GM23338 (cell line): Measurements from ENCODE around the gene NKAIN2. TPM values are rescaled to one million over a fixed set of nuclear protein-coding genes. Genes with fewer than 3 reads are reported as not detected.

ENCODE experiments used
- ATAC-seq: fragments of 200-7000 bp; cut with Tn5 transposase; 3 replicates; pipeline ENCODE4 v1.9.1; 2020
- DNase-seq: peaks from one replicate; pipeline ENCODE4 v3.0.0-alpha.2; 2015; ENCODE audit warnings: low spot score
- H2AFZ ChIP-seq: fragments of 200-600 bp; sonication (generic); 2 replicates; pipeline ENCODE4 v1.8.0; 2016; ENCODE audit warnings: antibody characterized with exemption, mild to moderate bottlenecking, moderate library complexity
- H3F3A ChIP-seq: fragments of 200-600 bp; sonication (generic); replicated peaks from 2 replicates; pipeline ENCODE4 v1.8.0; 2017; ENCODE audit warnings: antibody characterized with exemption, mixed run types, low read depth
- H3K27ac ChIP-seq: fragments of 200-600 bp; sonication (generic); 2 replicates; pipeline ENCODE4 v1.6.1; 2016; ENCODE audit warnings: low read depth
- H3K27me3 ChIP-seq: fragments of 200-600 bp; sonication (generic); 2 replicates; pipeline ENCODE4 v1.8.0; 2016; ENCODE audit warnings: mild to moderate bottlenecking, mixed run types, moderate library complexity; ENCODE audit not compliant: insufficient read depth
- H3K36me3 ChIP-seq: fragments of 200-600 bp; sonication (generic); 2 replicates; pipeline ENCODE4 v1.8.0; 2016; ENCODE audit warnings: mild to moderate bottlenecking; ENCODE audit not compliant: insufficient read depth
- H3K4me1 ChIP-seq: fragments of 200-600 bp; sonication (generic); 2 replicates; pipeline ENCODE4 v1.8.0; 2016; ENCODE audit warnings: mild to moderate bottlenecking, moderate library complexity; ENCODE audit not compliant: insufficient read depth
- H3K4me2 ChIP-seq: fragments of 200-600 bp; sonication (generic); 2 replicates; pipeline ENCODE4 v1.7.1; 2017; ENCODE audit warnings: mixed run types
- H3K4me3 ChIP-seq: fragments of 200-600 bp; sonication (generic); 2 replicates; pipeline ENCODE4 v1.6.1; 2016; ENCODE audit warnings: mixed run types
- H3K79me2 ChIP-seq: fragments of 200-600 bp; sonication (generic); replicated peaks from 2 replicates; pipeline ENCODE4 v1.8.0; 2017; ENCODE audit warnings: mild to moderate bottlenecking; ENCODE audit not compliant: insufficient read depth
- H3K9me2 ChIP-seq: fragments of 200-600 bp; sonication (generic); 2 replicates; pipeline ENCODE4 v1.8.0; 2017; ENCODE audit not compliant: insufficient read depth
- H4K20me1 ChIP-seq: fragments of 200-600 bp; sonication (generic); replicated peaks from 2 replicates; pipeline ENCODE4 v1.8.0; 2017; ENCODE audit warnings: mild to moderate bottlenecking; ENCODE audit not compliant: insufficient read depth
- H3K27ac Mint-ChIP-seq: 2 replicates; pipeline ENCODE4 v1.8.0; 2020; ENCODE audit warnings: inconsistent platforms, mild to moderate bottlenecking, moderate library complexity, mixed read lengths
- H3K27me3 Mint-ChIP-seq: 3 replicates; pipeline ENCODE4 v1.8.0; 2022; ENCODE audit warnings: low read depth, mild to moderate bottlenecking, moderate library complexity, mixed read lengths, inconsistent platforms; ENCODE audit not compliant: insufficient read depth, poor library complexity
- H3K36me3 Mint-ChIP-seq: 3 replicates; pipeline ENCODE4 v1.8.0; 2021; ENCODE audit warnings: low read depth, mild to moderate bottlenecking, inconsistent platforms, moderate library complexity, mixed read lengths
- H3K4me1 Mint-ChIP-seq: 3 replicates; pipeline ENCODE4 v1.8.0; 2020; ENCODE audit warnings: mild to moderate bottlenecking, inconsistent platforms, mixed read lengths
- H3K4me3 Mint-ChIP-seq: 3 replicates; pipeline ENCODE4 v1.8.0; 2021; ENCODE audit warnings: moderate library complexity, mild to moderate bottlenecking, inconsistent platforms, mixed read lengths
- H3K9me3 Mint-ChIP-seq: 3 replicates; pipeline ENCODE4 v1.8.0; 2020; ENCODE audit warnings: moderate library complexity, mild to moderate bottlenecking, inconsistent platforms, mixed read lengths
- CREB1 ChIP-seq: fragments of 250-450 bp; sonication (Bioruptor Pico); IDR thresholded peaks from 2 replicates; pipeline ENCODE4 v1.5.0; 2020; ENCODE audit warnings: low read depth, mild to moderate bottlenecking, moderate library complexity
- CTCF ChIP-seq, 2 experiments: fragments of 200-600 bp in 1 of 2; sonication (generic) in 1 of 2; conservative IDR thresholded peaks; 2 replicates each; pipeline versions ENCODE4 v1.5.1 to v1.6.1; 2016 to 2017; ENCODE audit warnings: antibody characterized with exemption in 2 of 2, low read depth in 2 of 2, mild to moderate bottlenecking in 2 of 2, moderate library complexity in 1 of 2
- ETS1 ChIP-seq: IDR thresholded peaks from 2 replicates; pipeline ENCODE4 v1.6.1; 2016; ENCODE audit warnings: antibody characterized with exemption
- EZH2 ChIP-seq: fragments of 200-600 bp; sonication (generic); IDR thresholded peaks from one replicate; pipeline ENCODE4 v1.8.0; 2017; ENCODE audit warnings: antibody characterized with exemption, mild to moderate bottlenecking, low read depth; ENCODE audit not compliant: unreplicated experiment
- EZH2phosphoT487 ChIP-seq: fragments of 200-600 bp; sonication (generic); IDR thresholded peaks from one replicate; pipeline ENCODE4 v1.8.1; 2018; ENCODE audit warnings: antibody characterized with exemption; ENCODE audit not compliant: unreplicated experiment
- JUNB ChIP-seq: IDR thresholded peaks from one replicate; pipeline ENCODE4 v1.6.1; 2016; ENCODE audit warnings: antibody characterized with exemption; ENCODE audit not compliant: unreplicated experiment
- NANOG ChIP-seq: IDR thresholded peaks from 2 replicates; pipeline ENCODE4 v1.6.1; 2016; ENCODE audit warnings: antibody characterized with exemption, borderline replicate concordance
- POLR2AphosphoS5 ChIP-seq: IDR thresholded peaks from 2 replicates; pipeline ENCODE4 v1.6.1; 2016; ENCODE audit warnings: antibody characterized with exemption, low read depth
- REST ChIP-seq: IDR thresholded peaks from one replicate; pipeline ENCODE4 v1.6.1; 2018; ENCODE audit warnings: antibody characterized with exemption; ENCODE audit not compliant: unreplicated experiment
- STAT1 ChIP-seq: IDR thresholded peaks from one replicate; pipeline ENCODE4 v1.6.1; 2016; ENCODE audit warnings: antibody characterized with exemption; ENCODE audit not compliant: unreplicated experiment
- ZNF114 ChIP-seq: fragments of 250-450 bp; sonication (Bioruptor Pico); IDR thresholded peaks from 2 replicates; pipeline ENCODE4 v1.5.0; 2020; ENCODE audit warnings: mild to moderate bottlenecking, moderate library complexity
- ZNF331 ChIP-seq: fragments of 250-450 bp; sonication (Bioruptor Pico); IDR thresholded peaks from 2 replicates; pipeline ENCODE4 v1.5.0; 2020; ENCODE audit warnings: low read depth, mild to moderate bottlenecking, moderate library complexity
- ZNF462 ChIP-seq: fragments of 250-450 bp; sonication (Bioruptor Pico); IDR thresholded peaks from 2 replicates; pipeline ENCODE4 v1.5.0; 2020; ENCODE audit warnings: mild to moderate bottlenecking, moderate library complexity
- polyA plus RNA-seq: library from polyadenylated mRNA; unstranded; fragments of >200 nt; fragmentation: Nextera tagmentation; extraction: Ambion mirVana; gene quantifications from 2 replicates; pipeline ENCODE4 v1.2.1, GENCODE V29; 2016
- total RNA-seq: library from RNA; depleted of rRNA; stranded (reverse); fragments of >200 nt; shearing (Covaris generic); gene quantifications from 2 replicates; pipeline ENCODE4 v1.2.3, GENCODE V29; 2014

Gene NKAIN2
- total and polyA plus RNA-seq, 2 experiments from 2014 or later = 0.39 to 1.1 TPM

GRCh38 chr6:124479991-124480430 is 676.3 kb downstream of the NKAIN2 start:
- no peaks in the 10 kb centered on the region for H3K9me3 Mint-ChIP-seq
- no peaks in the 10 kb centered on the region for H4K20me1 ChIP-seq
- no peak overlapping the region for H3K4me3 Mint-ChIP-seq
- no peaks in the 10 kb centered on the region for H3F3A ChIP-seq
- H3K4me2 ChIP-seq = no peak overlapping the region
- ATAC-seq = no peak
- H3K27ac ChIP-seq = no peak overlapping the region
- H3K27ac Mint-ChIP-seq = no peak overlapping the region
- H3K79me2 ChIP-seq = no peaks in the 10 kb centered on the region
- H3K4me1 ChIP-seq = no peaks in the 10 kb centered on the region
- no peaks in the 10 kb centered on the region for H3K27me3 ChIP-seq
- H2AFZ ChIP-seq = no peak overlapping the region
- no peak for TF ChIP-seq ZNF114 (CRISPR knock-in tag)
- TF ChIP-seq CTCF (conservative IDR thresholded peaks at IDR 0.05; ENCODE audit: low read depth in 2 of 2) = no peak
- no peak for TF ChIP-seq POLR2AphosphoS5
- TF ChIP-seq CREB1 = no peak
- TF ChIP-seq REST = no peak
- TF ChIP-seq EZH2 = no peak
- no peak for TF ChIP-seq JUNB
- no peak for TF ChIP-seq NANOG
- TF ChIP-seq ZNF331 (CRISPR knock-in tag) = no peak
- TF ChIP-seq EZH2phosphoT487 = no peak
- TF ChIP-seq STAT1 = no peak
- TF ChIP-seq ZNF462 (CRISPR knock-in tag) = no peak
- no peak for TF ChIP-seq ETS1
- no peak overlapping the region for H3K4me3 ChIP-seq
- peaks cover 3% of the 10 kb centered on the region; the same call in 2 of the 3 replicates for H3K4me1 Mint-ChIP-seq
- H3K36me3 ChIP-seq = no peaks in the 10 kb centered on the region
- no peaks in the 10 kb centered on the region for H3K9me2 ChIP-seq
- no peak for DNase-seq
- H3K27me3 Mint-ChIP-seq = no peaks in the 10 kb centered on the region
- no peaks in the 10 kb centered on the region for H3K36me3 Mint-ChIP-seq
